Suprapubic skin (tissue), 4 donors: Measurements from ENCODE around the gene CD63.

Experiments
- POLR2A ChIP-seq, 2 donors: fragments of 450-650 bp; IDR thresholded peaks; one replicate each; pipeline ENCODE4 v1.6.1; 2017; ENCODE audit warnings: antibody characterized with exemption in 2 of 2, mild to moderate bottlenecking in 2 of 2, moderate library complexity in 2 of 2
- POLR2AphosphoS5 ChIP-seq, 3 donors: sonication (generic); formaldehyde crosslinking; IDR thresholded peaks; one replicate each; pipeline ENCODE4 v1.6.1; 2017; ENCODE audit warnings: antibody characterized with exemption in 3 of 3
- TF ChIP-seq, protein P1 (sequence below), 2 donors: fragments of 200-600 bp in 1 of 2; fragments of 450-650 bp in 1 of 2; sonication (generic) in 1 of 2; IDR thresholded peaks; one replicate each; pipeline ENCODE4 v1.5.1; 2016 to 2019; ENCODE audit warnings: antibody characterized with exemption in 2 of 2, mild to moderate bottlenecking in 1 of 2, moderate library complexity in 1 of 2

DNA sequence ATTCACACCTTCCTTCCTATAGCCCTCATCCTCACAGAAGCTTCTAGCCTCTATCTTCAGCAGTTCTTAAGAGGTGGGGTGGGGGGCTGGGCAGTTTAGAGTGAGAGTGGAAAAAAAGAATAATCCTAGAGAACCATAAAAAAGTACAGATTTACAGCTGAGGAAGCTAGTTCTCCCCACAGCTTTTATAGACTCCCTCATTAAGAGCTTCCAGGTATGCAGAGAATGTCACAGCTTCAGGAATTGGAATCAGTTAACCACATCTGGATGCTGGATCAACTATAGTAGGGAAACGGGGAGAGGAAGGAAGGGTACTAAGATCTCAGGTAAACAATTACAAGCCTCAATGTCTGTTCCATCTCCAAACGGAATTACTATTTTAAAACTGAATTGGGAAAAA is 26.4 kb upstream of the CD63 start:
- TF ChIP-seq, protein P1, sequence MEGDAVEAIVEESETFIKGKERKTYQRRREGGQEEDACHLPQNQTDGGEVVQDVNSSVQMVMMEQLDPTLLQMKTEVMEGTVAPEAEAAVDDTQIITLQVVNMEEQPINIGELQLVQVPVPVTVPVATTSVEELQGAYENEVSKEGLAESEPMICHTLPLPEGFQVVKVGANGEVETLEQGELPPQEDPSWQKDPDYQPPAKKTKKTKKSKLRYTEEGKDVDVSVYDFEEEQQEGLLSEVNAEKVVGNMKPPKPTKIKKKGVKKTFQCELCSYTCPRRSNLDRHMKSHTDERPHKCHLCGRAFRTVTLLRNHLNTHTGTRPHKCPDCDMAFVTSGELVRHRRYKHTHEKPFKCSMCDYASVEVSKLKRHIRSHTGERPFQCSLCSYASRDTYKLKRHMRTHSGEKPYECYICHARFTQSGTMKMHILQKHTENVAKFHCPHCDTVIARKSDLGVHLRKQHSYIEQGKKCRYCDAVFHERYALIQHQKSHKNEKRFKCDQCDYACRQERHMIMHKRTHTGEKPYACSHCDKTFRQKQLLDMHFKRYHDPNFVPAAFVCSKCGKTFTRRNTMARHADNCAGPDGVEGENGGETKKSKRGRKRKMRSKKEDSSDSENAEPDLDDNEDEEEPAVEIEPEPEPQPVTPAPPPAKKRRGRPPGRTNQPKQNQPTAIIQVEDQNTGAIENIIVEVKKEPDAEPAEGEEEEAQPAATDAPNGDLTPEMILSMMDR (IDR thresholded peaks at IDR 0.05), result no peak
- TF ChIP-seq POLR2A (IDR thresholded peaks at IDR 0.05) (no peak), POLR2AphosphoS5 (IDR thresholded peaks at IDR 0.05) (no peak)
